GM23338 (cell line): Measurements from ENCODE around the gene PIGR.

ENCODE experiments used
- EZH2 ChIP-seq: fragments of 200-600 bp; sonication (generic); IDR thresholded peaks from one replicate; pipeline ENCODE4 v1.8.0; 2017; ENCODE audit warnings: antibody characterized with exemption, mild to moderate bottlenecking, low read depth; ENCODE audit not compliant: unreplicated experiment
- TF ChIP-seq, protein P1 (sequence below): IDR thresholded peaks from one replicate; pipeline ENCODE4 v1.6.1; 2018; ENCODE audit warnings: antibody characterized with exemption; ENCODE audit not compliant: unreplicated experiment

DNA sequence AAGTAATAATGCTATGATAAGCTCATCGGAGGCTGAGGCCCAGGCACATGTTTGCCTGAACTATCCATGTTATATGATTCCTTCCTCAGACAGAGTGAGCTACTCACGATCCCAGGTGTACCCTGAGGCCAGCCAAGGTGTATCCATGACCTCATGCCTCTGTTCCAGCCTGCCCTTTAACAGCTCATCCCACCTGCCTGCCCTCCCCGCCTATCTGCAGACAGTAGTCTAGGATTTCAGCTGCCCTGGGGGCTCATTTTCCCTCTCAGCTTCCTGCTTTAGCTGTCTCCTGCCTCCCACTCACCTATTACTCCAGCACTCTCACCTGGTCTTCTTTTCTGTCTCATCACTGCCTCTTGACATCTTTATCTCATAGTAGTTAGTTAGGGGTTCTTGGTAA, 50.9 kb downstream of the PIGR start:
- TF ChIP-seq, protein P1, sequence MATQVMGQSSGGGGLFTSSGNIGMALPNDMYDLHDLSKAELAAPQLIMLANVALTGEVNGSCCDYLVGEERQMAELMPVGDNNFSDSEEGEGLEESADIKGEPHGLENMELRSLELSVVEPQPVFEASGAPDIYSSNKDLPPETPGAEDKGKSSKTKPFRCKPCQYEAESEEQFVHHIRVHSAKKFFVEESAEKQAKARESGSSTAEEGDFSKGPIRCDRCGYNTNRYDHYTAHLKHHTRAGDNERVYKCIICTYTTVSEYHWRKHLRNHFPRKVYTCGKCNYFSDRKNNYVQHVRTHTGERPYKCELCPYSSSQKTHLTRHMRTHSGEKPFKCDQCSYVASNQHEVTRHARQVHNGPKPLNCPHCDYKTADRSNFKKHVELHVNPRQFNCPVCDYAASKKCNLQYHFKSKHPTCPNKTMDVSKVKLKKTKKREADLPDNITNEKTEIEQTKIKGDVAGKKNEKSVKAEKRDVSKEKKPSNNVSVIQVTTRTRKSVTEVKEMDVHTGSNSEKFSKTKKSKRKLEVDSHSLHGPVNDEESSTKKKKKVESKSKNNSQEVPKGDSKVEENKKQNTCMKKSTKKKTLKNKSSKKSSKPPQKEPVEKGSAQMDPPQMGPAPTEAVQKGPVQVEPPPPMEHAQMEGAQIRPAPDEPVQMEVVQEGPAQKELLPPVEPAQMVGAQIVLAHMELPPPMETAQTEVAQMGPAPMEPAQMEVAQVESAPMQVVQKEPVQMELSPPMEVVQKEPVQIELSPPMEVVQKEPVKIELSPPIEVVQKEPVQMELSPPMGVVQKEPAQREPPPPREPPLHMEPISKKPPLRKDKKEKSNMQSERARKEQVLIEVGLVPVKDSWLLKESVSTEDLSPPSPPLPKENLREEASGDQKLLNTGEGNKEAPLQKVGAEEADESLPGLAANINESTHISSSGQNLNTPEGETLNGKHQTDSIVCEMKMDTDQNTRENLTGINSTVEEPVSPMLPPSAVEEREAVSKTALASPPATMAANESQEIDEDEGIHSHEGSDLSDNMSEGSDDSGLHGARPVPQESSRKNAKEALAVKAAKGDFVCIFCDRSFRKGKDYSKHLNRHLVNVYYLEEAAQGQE, result no peak
- no peak for TF ChIP-seq EZH2
